ENCODE measurements around the gene TRIM48. TPM values are rescaled to one million over a fixed set of nuclear protein-coding genes. Genes with fewer than 3 reads are reported as not detected.
"Not testable (repeated sequence)": the region's sequence is repeated elsewhere in the genome, so short reads cannot be mapped to it uniquely, and the experiment has no call there.

Gene TRIM48
- not detected for polyA plus RNA-seq (ENCODE audit: insufficient read length in 10 of 10)
- long read RNA-seq, donor 1: 0 reads
- long read RNA-seq, donor 2: 0 reads
- long read RNA-seq, donor 3: 0 reads
- long read RNA-seq, donor 4: 0 reads
- long read RNA-seq, donor 5: 0 reads
- long read RNA-seq, donor 6: 0 reads
- long read RNA-seq, donor 7: 0 reads
- long read RNA-seq, donor 8: 0 reads
- long read RNA-seq, donor 9: 0 reads

GRCh38 chr11:55261855-55262254, at the start of gene TRIM48:
Gene TRIM48 (plus strand): TSS chr11:55262155. CDS start chr11:55262268, 113 bp downstream.
- DNase-seq: not testable (repeated sequence)

GRCh38 chr11:55238316-55238715, 23.6 kb upstream of the TRIM48 start:
- DNase-seq: not testable (repeated sequence)

- no peak for DNase-seq
Observed at GRCh38 chr11:55263081-55263480, 1.1 kb downstream of the TRIM48 start.

Other genes starting within 250 kb of the TRIM48 start
- gene OR4A16, start 81.0 kb downstream of the TRIM48 start, polyA plus RNA-seq (ENCODE audit: insufficient read length in 10 of 10): not detected
- not detected for gene OR4A15, start 105.8 kb downstream of the TRIM48 start, polyA plus RNA-seq (ENCODE audit: insufficient read length in 10 of 10)

Data from muscle of back (tissue), 13 donors.